Measurements from ENCODE around the gene TMPRSS6. TPM values are rescaled to one million over a fixed set of nuclear protein-coding genes. Genes with fewer than 3 reads are reported as not detected.

TMPRSS6 gene
- total and polyA plus RNA-seq, 2 of the 8 experiments (the other 6 are each of a cell fraction or from before 2014, with no cell fraction given), result 0.02 TPM; not detected in 1

- TF ChIP-seq YY1 (IDR thresholded peaks at IDR 0.05; ENCODE audit: low read depth, low read length) (no peak), ZNF274 (IDR thresholded peaks at IDR 0.05; ENCODE audit: borderline replicate concordance, extremely low read depth, low read length) (no peak), BACH1 (IDR thresholded peaks at IDR 0.05; ENCODE audit: low read length) (no peak), ATF3 (IDR thresholded peaks at IDR 0.05; ENCODE audit: insufficient read depth, low read depth, low read length) (no peak), RAD21 (IDR thresholded peaks at IDR 0.05 in 1 of 2, conservative IDR thresholded peaks at IDR 0.05 in 1 of 2; ENCODE audit: low read depth in 2 of 2, low read length in 2 of 2) (no peak), SAP30 (IDR thresholded peaks at IDR 0.05; ENCODE audit: insufficient read depth, insufficient replicate concordance, low read length) (no peak), KDM5A (IDR thresholded peaks at IDR 0.05; ENCODE audit: low read length) (no peak)
These were observed 48.2 kb upstream of the TMPRSS6 start (continued) for GRCh38 chr22:37157516-37158285.
